ENCODE results near the gene CBX6.

DNA sequence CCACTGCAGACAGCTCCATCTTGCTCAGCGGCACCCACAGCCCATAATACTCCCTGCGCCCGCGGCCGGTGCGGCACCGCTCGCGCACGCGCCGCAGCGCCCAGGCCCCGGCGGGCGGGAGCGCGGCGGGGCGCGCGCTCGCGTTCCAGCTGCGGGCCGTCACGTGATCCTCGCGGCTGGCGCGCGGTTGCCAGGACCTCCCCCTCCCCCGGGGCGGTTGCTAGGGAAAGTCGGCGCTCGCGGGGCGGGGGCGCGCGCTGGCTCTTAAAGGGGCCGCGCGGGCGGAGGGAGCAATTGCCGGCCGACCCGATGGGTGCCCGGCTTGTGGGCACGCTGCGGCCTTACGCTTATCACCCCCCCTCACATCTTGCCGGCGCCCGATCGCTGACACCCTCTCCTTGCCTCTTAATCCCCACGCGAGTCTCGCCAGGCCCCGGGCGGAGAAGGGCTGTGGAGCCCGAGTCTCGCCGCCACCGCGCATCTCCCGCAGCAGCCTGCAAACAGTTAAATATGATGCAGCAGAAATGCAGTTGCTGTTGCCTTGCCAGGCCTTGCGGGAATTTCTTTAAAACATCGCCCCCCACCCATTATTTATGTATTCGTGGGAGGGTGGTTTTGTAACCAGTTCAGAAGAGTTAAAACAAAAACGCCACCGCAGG, at the start of gene CBX6:
- peak in 1 of 3 donors; percentile 77 for TF ChIP-seq POLR2A (IDR thresholded peaks at IDR 0.05)
- TF ChIP-seq, protein P1, sequence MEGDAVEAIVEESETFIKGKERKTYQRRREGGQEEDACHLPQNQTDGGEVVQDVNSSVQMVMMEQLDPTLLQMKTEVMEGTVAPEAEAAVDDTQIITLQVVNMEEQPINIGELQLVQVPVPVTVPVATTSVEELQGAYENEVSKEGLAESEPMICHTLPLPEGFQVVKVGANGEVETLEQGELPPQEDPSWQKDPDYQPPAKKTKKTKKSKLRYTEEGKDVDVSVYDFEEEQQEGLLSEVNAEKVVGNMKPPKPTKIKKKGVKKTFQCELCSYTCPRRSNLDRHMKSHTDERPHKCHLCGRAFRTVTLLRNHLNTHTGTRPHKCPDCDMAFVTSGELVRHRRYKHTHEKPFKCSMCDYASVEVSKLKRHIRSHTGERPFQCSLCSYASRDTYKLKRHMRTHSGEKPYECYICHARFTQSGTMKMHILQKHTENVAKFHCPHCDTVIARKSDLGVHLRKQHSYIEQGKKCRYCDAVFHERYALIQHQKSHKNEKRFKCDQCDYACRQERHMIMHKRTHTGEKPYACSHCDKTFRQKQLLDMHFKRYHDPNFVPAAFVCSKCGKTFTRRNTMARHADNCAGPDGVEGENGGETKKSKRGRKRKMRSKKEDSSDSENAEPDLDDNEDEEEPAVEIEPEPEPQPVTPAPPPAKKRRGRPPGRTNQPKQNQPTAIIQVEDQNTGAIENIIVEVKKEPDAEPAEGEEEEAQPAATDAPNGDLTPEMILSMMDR (IDR thresholded peaks at IDR 0.05 in 8 of 11, conservative IDR thresholded peaks at IDR 0.05 in 3 of 11), result no peak
- peak; percentile 65 to 83 (median 82) for TF ChIP-seq POLR2AphosphoS5 (IDR thresholded peaks at IDR 0.05)

All from spleen (tissue), 7 donors.